NK-92 treated with Interleukin-12 subunit alpha and Interleukin-12 subunit beta, amount 100 ng/mL, for 24 hours (cell line): ENCODE measurements around the gene ESRRA.

ENCODE experiments used
- DNase-seq: peaks from one replicate; lab custom pipeline; 2025; lab: John Stamatoyannopoulos, UW

The ESRRA gene

GRCh38 chr11:64333556-64333955, 28.2 kb downstream of the ESRRA start:
- no peak for DNase-seq

DNA sequence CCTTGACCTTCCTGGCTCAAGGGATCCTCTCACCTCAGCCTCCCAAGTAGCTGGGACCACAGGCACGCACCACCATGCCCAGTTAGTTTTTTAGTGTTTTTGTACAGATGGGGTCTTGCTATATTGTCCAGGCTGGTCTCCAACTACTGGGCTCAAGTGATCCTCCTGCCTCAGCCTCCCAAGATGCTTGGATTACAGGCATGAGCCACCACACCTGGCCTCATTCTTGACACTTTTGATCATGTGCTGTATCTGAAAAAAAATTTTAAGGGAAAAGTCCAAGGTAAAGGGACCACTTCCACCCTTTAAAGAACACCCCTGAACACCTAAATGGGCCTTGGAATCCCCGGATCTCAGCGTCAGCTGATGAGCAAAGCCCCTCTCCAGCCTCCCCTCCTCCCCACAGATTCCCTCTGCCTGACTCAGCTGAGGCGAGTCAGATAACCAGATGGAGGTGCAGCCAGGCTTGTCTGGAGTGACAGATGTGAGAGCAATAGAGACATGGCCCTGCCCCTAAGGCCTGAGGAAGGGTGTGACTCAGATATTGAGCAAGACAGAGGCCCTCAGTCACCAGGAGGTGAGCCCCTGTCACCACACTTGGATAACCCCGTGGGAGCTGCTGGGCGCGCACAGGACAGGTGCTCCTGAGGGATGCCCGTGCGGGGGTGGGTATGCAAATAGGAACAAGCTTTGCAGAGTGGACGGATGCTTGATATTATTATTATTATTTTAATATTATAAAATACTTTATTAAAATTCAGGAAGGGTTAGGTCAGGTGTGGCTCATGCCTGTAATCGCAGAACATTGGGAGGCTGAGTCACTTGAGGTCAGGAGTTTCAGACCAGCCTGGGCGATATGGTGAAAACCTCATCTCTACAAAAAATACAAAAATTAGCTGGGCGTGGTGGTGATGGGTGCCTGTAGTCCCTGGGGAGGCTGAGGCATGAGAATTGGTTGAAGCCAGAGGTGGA, 29.7 kb downstream of the ESRRA start:
- peak; percentile 85 for DNase-seq

DNA sequence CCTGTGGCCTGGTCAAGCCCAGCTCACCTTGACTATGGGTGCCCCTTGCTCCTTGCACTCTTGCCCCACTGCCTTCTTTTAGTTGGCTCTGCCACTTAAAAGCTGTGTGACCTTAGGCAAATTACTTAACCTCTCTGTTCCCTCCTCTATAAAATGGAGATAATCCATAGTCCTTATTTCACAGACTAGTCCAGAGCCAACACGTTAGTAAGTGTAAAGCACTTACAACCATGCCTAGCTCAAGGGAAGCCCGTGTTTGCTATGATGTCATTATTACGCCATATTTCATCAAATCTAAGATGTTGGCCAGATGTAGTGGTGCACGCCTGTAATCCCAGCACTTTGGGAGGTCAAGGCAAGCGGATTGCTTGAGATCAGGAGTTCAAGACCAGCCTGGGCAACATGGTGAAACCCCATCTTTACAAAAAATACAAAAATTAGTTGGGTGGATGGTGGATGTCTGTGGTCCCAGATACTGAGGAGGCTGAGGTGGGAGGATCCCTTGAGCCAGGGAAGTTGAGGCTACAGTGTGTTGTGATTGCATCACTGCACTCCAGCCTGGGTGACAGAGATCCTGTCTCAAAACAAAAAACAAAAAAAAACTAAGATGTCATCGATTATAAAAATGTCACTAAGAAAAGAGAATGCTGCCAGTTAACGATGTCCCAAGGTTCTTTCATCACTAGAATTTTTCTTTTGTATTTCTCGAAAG, 32.4 kb downstream of the ESRRA start:
- no peak for DNase-seq

DNA sequence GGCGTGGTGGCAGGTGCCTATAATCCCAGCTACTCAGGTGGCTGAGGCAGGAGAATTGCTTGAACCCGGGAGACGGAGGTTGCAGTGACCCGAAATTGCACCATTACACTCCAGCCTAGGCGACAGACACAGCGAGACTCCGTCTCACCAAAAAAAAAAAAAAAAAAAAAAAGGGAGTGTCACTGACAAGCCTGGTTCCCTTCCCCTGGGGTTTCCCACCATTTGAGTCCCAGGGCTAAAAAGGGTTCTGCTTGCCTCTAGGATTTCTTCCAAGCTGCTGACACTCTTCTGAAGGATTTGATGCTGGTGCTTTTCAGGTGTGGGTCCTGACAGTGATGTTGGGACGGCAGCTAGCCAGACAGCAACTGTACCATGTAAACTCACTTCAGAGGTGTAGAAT, 33.4 kb downstream of the ESRRA start:
- DNase-seq: no peak

GRCh38 chr11:64339286-64339685, 34.0 kb downstream of the ESRRA start:
- DNase-seq: no peak

DNA sequence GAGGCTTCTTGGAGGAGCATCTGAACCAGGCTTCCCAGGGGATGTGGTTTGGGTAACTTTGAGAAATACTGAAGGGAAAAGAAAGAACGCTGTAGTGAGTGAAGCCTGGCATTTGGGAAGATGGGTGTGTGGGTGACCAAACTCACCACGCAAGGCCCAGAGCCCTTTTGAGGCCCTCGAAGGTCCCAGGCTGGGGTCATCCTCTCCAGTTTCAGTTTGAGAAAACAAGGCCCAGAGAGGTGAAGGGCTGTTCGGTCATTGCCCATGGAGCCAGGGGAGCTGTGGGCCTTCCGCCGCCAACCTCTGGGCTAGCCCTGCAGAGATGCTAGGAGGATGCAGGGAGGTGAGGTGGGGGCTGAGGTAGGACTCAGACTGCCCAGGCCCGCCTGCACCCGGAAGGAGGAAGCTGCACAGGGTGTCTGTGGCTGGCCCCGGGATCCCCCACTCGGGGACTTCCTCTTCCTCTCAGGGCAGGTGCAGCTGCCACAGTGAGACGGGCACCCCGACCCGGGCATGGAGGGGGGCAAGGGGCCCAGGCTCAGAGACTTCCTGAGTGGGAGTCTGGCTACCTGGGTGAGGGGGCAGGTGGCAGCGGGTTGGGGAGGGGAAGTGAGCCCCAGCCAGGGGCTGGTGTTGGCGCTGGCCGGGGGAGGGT, 34.6 kb downstream of the ESRRA start, which contains the start of gene CCDC88B:
Gene CCDC88B, plus strand, starts transcription at position 451 of the 655 bp plus-strand sequence. Its CDS starts 63 bp downstream, at position 514.
- peak; percentile 90 for DNase-seq

- DNase-seq: peak; percentile 55
Observed at GRCh38 chr11:64340671-64341335, 35.5 kb downstream of the ESRRA start.

GRCh38 chr11:64341429-64341828, 36.1 kb downstream of the ESRRA start:
- DNase-seq: no peak

GRCh38 chr11:64341851-64342791, 36.8 kb downstream of the ESRRA start:
- DNase-seq: no peak

DNA sequence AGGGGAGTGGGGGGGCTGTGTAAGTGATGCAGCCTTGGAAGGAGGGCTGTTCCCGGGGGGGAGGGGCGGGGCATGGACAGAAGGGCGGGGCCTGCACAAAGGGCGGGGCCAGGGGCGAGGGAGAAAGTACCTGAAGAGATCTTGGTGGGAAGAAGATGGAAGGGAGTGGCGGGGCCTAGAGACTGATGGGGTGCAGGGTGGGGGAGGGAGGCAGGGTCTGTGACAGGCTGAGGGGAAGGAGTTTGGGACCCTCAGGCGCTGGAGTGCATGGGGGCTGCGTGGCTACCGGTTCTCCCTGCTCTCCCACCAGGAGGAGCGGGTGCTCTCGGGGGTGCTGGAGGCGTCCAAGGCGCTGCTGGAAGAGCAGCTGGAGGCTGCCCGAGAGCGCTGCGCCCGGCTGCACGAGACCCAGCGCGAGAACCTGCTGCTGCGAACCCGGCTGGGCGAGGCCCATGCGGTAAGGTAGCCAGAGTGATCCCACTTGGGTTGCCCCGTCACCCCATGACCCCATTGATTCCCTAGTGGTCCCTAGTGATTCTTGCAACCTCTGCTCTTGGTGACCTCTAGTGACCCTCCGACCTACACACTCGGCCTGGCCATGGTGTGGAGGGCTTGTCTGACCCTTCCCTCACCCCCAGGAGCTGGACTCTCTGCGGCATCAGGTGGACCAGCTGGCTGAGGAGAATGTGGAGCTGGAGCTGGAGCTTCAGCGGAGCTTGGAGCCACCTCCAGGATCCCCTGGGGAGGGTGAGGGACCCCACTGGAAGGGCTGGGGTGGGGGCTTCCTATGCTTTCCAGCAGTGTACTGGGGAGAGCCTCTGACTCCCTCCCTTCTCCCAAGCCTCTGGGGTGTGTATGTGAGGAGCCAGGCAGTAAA, 37.8 kb downstream of the ESRRA start:
- no peak for DNase-seq

GRCh38 chr11:64343767-64344559, 38.6 kb downstream of the ESRRA start:
- DNase-seq: no peak

DNA sequence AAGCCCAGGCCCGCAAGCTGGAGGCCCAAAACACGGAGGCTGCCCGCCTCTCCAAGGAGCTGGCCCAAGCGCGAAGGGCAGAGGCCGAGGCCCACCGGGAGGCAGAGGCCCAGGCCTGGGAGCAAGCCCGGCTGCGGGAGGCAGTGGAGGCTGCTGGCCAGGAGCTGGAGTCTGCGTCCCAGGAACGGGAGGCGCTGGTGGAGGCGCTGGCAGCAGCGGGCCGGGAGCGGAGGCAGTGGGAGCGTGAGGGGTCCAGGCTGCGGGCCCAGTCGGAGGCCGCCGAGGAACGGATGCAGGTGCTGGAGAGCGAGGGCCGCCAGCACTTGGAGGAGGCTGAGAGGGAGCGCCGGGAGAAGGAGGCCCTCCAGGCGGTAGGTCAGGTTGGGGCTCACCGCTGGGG, 39.5 kb downstream of the ESRRA start:
- DNase-seq: no peak

- DNase-seq: peak; percentile 80
Observed at GRCh38 chr11:64347193-64347867, 42.0 kb downstream of the ESRRA start.

DNA sequence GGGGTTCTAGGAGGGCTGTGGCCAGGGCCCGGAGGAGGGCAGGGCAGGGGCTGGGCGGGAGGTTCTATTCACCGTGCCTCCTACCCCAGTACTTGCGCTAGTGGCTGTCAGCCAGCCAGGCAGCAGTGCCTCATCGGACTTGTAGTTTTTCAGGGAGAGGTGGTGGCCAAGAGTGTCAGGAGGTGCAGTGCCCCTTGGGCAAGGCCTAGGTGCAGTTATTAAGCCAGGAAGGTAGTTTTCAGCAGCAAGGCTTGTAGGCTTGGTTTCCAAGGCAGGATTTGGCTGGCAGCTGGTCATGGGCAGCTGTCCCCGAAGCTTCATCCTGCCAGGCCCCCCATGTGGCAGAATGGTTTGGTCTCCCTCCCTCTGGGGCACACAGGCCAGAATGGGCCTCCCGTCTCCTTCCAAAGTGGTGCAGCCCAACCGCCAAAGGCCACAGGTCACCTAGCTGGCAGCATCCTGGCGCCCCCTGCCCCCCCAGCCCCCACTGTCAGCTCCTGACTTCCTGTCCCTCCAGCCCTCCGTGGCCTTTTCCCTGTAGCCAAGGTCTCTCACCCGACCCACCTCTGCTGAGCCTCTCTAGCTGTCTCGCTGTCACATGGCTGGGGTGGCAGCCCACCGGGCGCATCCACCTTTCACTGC, 43.2 kb downstream of the ESRRA start:
- DNase-seq: no peak

GRCh38 chr11:64349025-64349387, 43.7 kb downstream of the ESRRA start:
- no peak for DNase-seq

- DNase-seq: no peak
Observed at GRCh38 chr11:64349404-64349803, 44.1 kb downstream of the ESRRA start.

- DNase-seq: no peak
Observed at GRCh38 chr11:64351136-64351631, 45.9 kb downstream of the ESRRA start.
